Astrocyte of the spinal cord (primary cell): ENCODE measurements around the gene CRB1.

ENCODE experiments used
- DNase-seq: peaks from one replicate; pipeline ENCODE4 v3.0.0; 2011; ENCODE audit warnings: low read depth, low spot score
- H3K4me3 ChIP-seq: 2 replicates; pipeline ENCODE4 v1.5.1; 2011; ENCODE audit warnings: low read depth, mild to moderate bottlenecking, low read length, moderate library complexity
- in situ Hi-C: cut with HindIII; loops from 2 replicates; pipeline ENCODE4 v1.10.0; 2017; ENCODE audit warnings: low sequenced_read_pairs
- TF ChIP-seq, protein P1 (sequence below): IDR thresholded peaks from 2 replicates; pipeline ENCODE4 v1.5.1; 2012; ENCODE audit warnings: low read depth, mild to moderate bottlenecking, low read length, inconsistent platforms

CRB1 gene

GRCh38 chr1:197415221-197415620 lies 147.2 kb downstream of the CRB1 start:
- no peak for DNase-seq
- TF ChIP-seq, protein P1, sequence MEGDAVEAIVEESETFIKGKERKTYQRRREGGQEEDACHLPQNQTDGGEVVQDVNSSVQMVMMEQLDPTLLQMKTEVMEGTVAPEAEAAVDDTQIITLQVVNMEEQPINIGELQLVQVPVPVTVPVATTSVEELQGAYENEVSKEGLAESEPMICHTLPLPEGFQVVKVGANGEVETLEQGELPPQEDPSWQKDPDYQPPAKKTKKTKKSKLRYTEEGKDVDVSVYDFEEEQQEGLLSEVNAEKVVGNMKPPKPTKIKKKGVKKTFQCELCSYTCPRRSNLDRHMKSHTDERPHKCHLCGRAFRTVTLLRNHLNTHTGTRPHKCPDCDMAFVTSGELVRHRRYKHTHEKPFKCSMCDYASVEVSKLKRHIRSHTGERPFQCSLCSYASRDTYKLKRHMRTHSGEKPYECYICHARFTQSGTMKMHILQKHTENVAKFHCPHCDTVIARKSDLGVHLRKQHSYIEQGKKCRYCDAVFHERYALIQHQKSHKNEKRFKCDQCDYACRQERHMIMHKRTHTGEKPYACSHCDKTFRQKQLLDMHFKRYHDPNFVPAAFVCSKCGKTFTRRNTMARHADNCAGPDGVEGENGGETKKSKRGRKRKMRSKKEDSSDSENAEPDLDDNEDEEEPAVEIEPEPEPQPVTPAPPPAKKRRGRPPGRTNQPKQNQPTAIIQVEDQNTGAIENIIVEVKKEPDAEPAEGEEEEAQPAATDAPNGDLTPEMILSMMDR, result no peak
- no peak overlapping the region for H3K4me3 ChIP-seq
- in situ Hi-C loops, result no loop called here

GRCh38 chr1:197418693-197419092 lies 150.6 kb downstream of the CRB1 start:
- DNase-seq, result no peak
- in situ Hi-C loops, result no loop called here
- H3K4me3 ChIP-seq, result no peak overlapping the region
- TF ChIP-seq, protein P1, result no peak

GRCh38 chr1:197422993-197423392 lies 154.9 kb downstream of the CRB1 start:
- TF ChIP-seq, protein P1, result no peak
- DNase-seq, result peak; percentile 61
- in situ Hi-C loops, result no loop called here
- no peak overlapping the region for H3K4me3 ChIP-seq

GRCh38 chr1:197424380-197424779 lies 156.3 kb downstream of the CRB1 start:
- TF ChIP-seq, protein P1, result no peak

DNA sequence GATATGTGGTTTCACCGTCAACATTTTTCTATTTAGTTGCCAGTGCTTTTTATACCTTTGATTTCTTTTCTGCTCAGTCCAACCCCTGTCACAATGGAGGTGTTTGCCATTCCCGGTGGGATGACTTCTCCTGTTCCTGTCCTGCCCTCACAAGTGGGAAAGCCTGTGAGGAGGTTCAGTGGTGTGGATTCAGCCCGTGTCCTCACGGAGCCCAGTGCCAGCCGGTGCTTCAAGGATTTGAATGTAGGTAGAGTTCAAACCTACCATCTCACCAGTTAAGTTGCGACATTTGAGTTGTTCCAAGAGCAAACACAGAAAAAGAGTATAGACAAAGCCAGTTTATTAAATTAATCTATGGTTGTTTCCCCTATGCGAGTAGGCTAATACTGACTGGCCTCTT lies 161.3 kb downstream of the CRB1 start:
- DNase-seq, result no peak
- in situ Hi-C loops, result no loop called here
- TF ChIP-seq, protein P1, result no peak
- H3K4me3 ChIP-seq, result no peak overlapping the region

More at GRCh38 chr1:197424380-197424779, 156.3 kb downstream of the CRB1 start:
- no peak for DNase-seq
- in situ Hi-C loops, result no loop called here
- no peak overlapping the region for H3K4me3 ChIP-seq

GRCh38 chr1:197435224-197435623 lies 167.2 kb downstream of the CRB1 start:
- no peak overlapping the region for H3K4me3 ChIP-seq
- DNase-seq, result no peak
- in situ Hi-C loops, result no loop called here
- TF ChIP-seq, protein P1, result no peak

- TF ChIP-seq, protein P1, result no peak
- no peak overlapping the region for H3K4me3 ChIP-seq
- no peak for DNase-seq
- in situ Hi-C loops, result no loop called here
These were observed 169.5 kb downstream of the CRB1 start for GRCh38 chr1:197437601-197438000.
